Ovary (tissue), 9 donors: Measurements from ENCODE around the gene CGNL1. TPM values are rescaled to one million over a fixed set of nuclear protein-coding genes. Genes with fewer than 3 reads are reported as not detected.

Experiments used
- DNase-seq, 5 donors: peaks; one replicate each; pipeline ENCODE4 v3.0.0-alpha.2; 2019 to 2020
- H3K27ac ChIP-seq, 2 donors: fragments of 200-600 bp; one replicate each; pipeline versions ENCODE4 v1.5.1 to v1.8.0; 2019 to 2022
- H3K27me3 ChIP-seq: fragments of 200-600 bp; one replicate; pipeline ENCODE4 v1.8.0; 2022
- H3K36me3 ChIP-seq: fragments of 200-600 bp; sonication (generic); one replicate; pipeline ENCODE4 v1.5.1; 2019
- H3K4me1 ChIP-seq: one replicate; pipeline ENCODE4 v1.8.1; 2013; ENCODE audit warnings: mild to moderate bottlenecking, moderate library complexity; ENCODE audit not compliant: insufficient read depth
- H3K4me3 ChIP-seq: fragments of 200-600 bp; sonication (generic); one replicate; pipeline ENCODE4 v1.5.1; 2017
- H3K9me3 ChIP-seq, 2 donors: fragments of 200-600 bp in 1 of 2; sonication (generic) in 1 of 2; one replicate each; pipeline versions ENCODE4 v1.5.1 to v1.8.1; 2013 to 2019; ENCODE audit warnings: mild to moderate bottlenecking in 1 of 2, moderate library complexity in 1 of 2
- CTCF ChIP-seq, 3 donors: fragments of 450-650 bp in 2 of 3; fragments of 200-600 bp in 1 of 3; IDR thresholded peaks; one replicate each; pipeline versions ENCODE4 v1.5.1 to v1.8.0; 2016 to 2022; ENCODE audit warnings: antibody characterized with exemption in 3 of 3, mild to moderate bottlenecking in 1 of 3
- EP300 ChIP-seq: sonication (generic); formaldehyde crosslinking; IDR thresholded peaks from one replicate; pipeline ENCODE4 v1.6.1; 2017; ENCODE audit warnings: antibody characterized with exemption
- POLR2A ChIP-seq: fragments of 450-650 bp; IDR thresholded peaks from one replicate; pipeline ENCODE4 v1.6.1; 2017; ENCODE audit warnings: antibody characterized with exemption, mild to moderate bottlenecking, moderate library complexity
- WGBS, 3 donors: extraction: QIAGEN DNeasy Blood & Tissue Kit in 1 of 3; methylation state at CpG; one replicate each; pipeline versions ENCODE4 v1.1.5 to v1.1.7; 2013 to 2017; 5-methylcytosine and 5-hydroxymethylcytosine counted together
- intact Hi-C, 4 donors: fragments of 100-400 bp; cut with DNase I; formaldehyde crosslinking; loops; one replicate each; pipeline versions ENCODE4 v1.11.0 to v1.15.1; 2022 to 2023
- polyA plus RNA-seq, 2 donors: library from polyadenylated mRNA; stranded (reverse); fragments of 200-250 nt in 1 of 2; fragments of 350-450 nt in 1 of 2; fragmentation: Illumina TruSeq in 1 of 2; extraction: RNeasy Lipid Tissue Mini Kit (QIAGEN cat#74804) in 1 of 2; gene quantifications; one replicate each; pipeline ENCODE4 v1.2.3, GENCODE V29; 2013 to 2014
- total RNA-seq, 7 donors: library from RNA; depleted of rRNA in 2 of 7; stranded (reverse); fragments of >200 nt in 2 of 7; fragmentation: NEBNext Ultra II Directional in 3 of 7; extraction: Animal tissue kit (Norgen Biotek cat#: 25700) in 3 of 7; gene quantifications; one replicate each; pipeline versions ENCODE4 v1.1.0 to v1.2.4, GENCODE V29; 2016 to 2023
- donor health status: DM: no; HTN: no; CAD: no; lungs with moderate emphysema.
- donor health status: DM: no; HTN: no; CAD: no.
- donor health status: Bipolar disorder and iron deficiency.
- donor health status: DM: yes; HTN: yes; CAD: no.
- donor health status: DM: no; HTN: no; CAD: no.
- donor health status: DM: yes; HTN: yes; CAD: no.

Gene CGNL1
- total and polyA plus RNA-seq, 9 donors, result 7.8 to 26.1 (median 13.6) TPM

- TF ChIP-seq POLR2A, result no peak
- TF ChIP-seq EP300, result no peak
- no peak for TF ChIP-seq CTCF (IDR thresholded peaks at IDR 0.05)
- H3K27me3 ChIP-seq, result no peaks in the 10 kb centered on the region
- H3K9me3 ChIP-seq, result no peaks in the 10 kb centered on the region
- H3K36me3 ChIP-seq, result no peaks in the 10 kb centered on the region
- no peak overlapping the region for H3K4me3 ChIP-seq
- DNase-seq, result no peak
- H3K4me1 ChIP-seq, result no peaks in the 10 kb centered on the region
- intact Hi-C loops, result no loop called here
- 86 to 93% (median 91%) methylated on average over 4 of the region's 4 CpGs for WGBS, 3 donors
- no peak overlapping the region for H3K27ac ChIP-seq
Measured at GRCh38 chr15:57356636-57357035, 19.7 kb upstream of the CGNL1 start.

GRCh38 chr15:57357799-57358198, 18.5 kb upstream of the CGNL1 start:
- DNase-seq, result no peak
- WGBS, 3 donors, result 80 to 83% (median 82%) methylated on average over 1 of the region's 1 CpG
- Histone ChIP-seq H3K9me3 (no peaks in the 10 kb centered on the region), H3K27ac (no peak overlapping the region), H3K4me3 (no peak overlapping the region), H3K27me3 (no peaks in the 10 kb centered on the region), H3K4me1 (no peaks in the 10 kb centered on the region), H3K36me3 (no peaks in the 10 kb centered on the region)
- intact Hi-C loops, result no loop called here
- TF ChIP-seq EP300, result no peak
- TF ChIP-seq POLR2A, result no peak
- no peak for TF ChIP-seq CTCF (IDR thresholded peaks at IDR 0.05)

- Histone ChIP-seq H3K4me3 (no peak overlapping the region), H3K27me3 (no peaks in the 10 kb centered on the region), H3K36me3 (no peaks in the 10 kb centered on the region), H3K27ac (no peak overlapping the region), H3K4me1 (no peaks in the 10 kb centered on the region), H3K9me3 (no peaks in the 10 kb centered on the region)
- DNase-seq, result no peak
- WGBS, 3 donors, result 80 to 85% (median 82%) methylated on average over 2 of the region's 2 CpGs
- TF ChIP-seq CTCF (IDR thresholded peaks at IDR 0.05) (no peak), EP300 (no peak), POLR2A (no peak)
- intact Hi-C loops, result no loop called here
Measured at GRCh38 chr15:57358571-57358970, 17.7 kb upstream of the CGNL1 start.

- no peak for TF ChIP-seq POLR2A
- no peak for TF ChIP-seq CTCF (IDR thresholded peaks at IDR 0.05)
- TF ChIP-seq EP300, result no peak
- no peaks in the 10 kb centered on the region for H3K9me3 ChIP-seq
- no peaks in the 10 kb centered on the region for H3K4me1 ChIP-seq
- H3K27me3 ChIP-seq, result no peaks in the 10 kb centered on the region
- intact Hi-C loops, result loop anchor here in 1 of 4 donors (10.0 kb wide), 1 partner anchor 101 kb away; no protein-coding TSS in a partner anchor
- WGBS, 3 donors, result 94 to 100% (median 97%) methylated on average over 1 of the region's 1 CpG
- H3K4me3 ChIP-seq, result no peak overlapping the region
- no peak for DNase-seq
- no peaks in the 10 kb centered on the region for H3K36me3 ChIP-seq
- H3K27ac ChIP-seq, result no peak overlapping the region
Measured at GRCh38 chr15:57363661-57364060, 12.6 kb upstream of the CGNL1 start.
